Stimulated activated naive CD8-positive, alpha-beta T cell treated with anti-CD3 and anti-CD28 coated beads, Interleukin-15, Interleukin-2, amounts not matched to agents 100 ng/mL and 50 ng/mL, for 24 hours (primary cell): ENCODE measurements around the gene TIAM2.
A peak's percentile ranks its signal among the peaks of the same experiment; 100 is the strongest.

Experiments
- H3K27ac Mint-ChIP-seq: one replicate; pipeline ENCODE4 v1.8.0; 2021; ENCODE audit warnings: mild to moderate bottlenecking, mixed read lengths
- H3K27me3 Mint-ChIP-seq: one replicate; pipeline ENCODE4 v1.8.0; 2021; ENCODE audit warnings: mixed read lengths
- H3K36me3 Mint-ChIP-seq: one replicate; pipeline ENCODE4 v1.8.0; 2021; ENCODE audit warnings: low read depth, mixed read lengths
- H3K4me1 Mint-ChIP-seq: one replicate; pipeline ENCODE4 v1.8.0; 2021; ENCODE audit warnings: low read depth, mixed read lengths
- H3K4me3 Mint-ChIP-seq: one replicate; pipeline ENCODE4 v1.8.0; 2021; ENCODE audit warnings: mild to moderate bottlenecking, mixed read lengths
- H3K9me3 Mint-ChIP-seq: one replicate; pipeline ENCODE4 v1.8.0; 2021; ENCODE audit warnings: mixed read lengths

Gene TIAM2

DNA sequence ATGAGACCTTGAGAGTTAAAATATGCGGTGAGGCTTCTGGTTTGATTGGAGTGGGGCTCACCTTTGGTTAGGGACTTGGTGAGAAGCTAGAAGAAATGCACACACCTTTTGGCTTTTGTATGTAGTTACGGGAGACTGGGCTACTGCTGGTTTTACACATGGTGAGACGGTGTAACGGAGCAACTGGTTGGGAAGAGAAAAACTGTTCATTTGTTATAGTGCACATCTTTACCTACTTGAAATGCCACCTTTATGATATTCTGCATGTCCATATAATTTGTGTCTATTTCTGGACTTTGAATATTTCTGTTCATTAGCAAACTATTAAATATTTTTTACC lies 31.6 kb downstream of the TIAM2 start:
- no peak overlapping the region for H3K4me3 Mint-ChIP-seq
- H3K4me1 Mint-ChIP-seq = no peaks in the 10 kb centered on the region
- H3K27ac Mint-ChIP-seq = peak overlapping the region; percentile 5
- H3K9me3 Mint-ChIP-seq = no peaks in the 10 kb centered on the region
- no peaks in the 10 kb centered on the region for H3K36me3 Mint-ChIP-seq
- peaks cover 2% of the 10 kb centered on the region for H3K27me3 Mint-ChIP-seq

DNA sequence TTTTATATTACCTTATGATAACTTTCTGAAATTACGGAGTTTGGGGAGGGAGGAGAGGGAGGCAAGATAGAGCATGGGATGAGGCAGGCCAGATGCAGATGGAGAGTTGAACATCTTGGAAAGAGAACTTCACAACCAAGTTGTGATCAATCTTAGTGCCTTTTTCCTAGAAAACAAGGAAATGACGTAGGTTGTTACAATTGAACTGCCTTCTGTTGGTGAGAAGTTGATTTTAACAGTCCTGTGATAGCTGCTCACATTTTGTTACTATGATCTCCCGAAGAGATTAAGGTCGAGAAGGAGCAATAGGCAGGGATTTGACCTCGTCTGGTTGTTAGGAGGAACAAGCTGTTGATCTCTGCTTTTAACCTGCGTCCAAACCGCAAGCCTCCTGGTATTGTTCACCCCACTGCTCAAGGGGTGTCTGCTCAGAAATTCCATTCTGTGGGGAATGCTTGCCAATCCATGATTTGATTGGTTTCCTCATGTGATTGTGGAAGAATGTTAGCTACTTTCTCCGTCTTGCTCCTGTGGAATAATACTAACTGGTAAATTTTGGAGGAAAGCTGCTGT lies 35.1 kb downstream of the TIAM2 start:
- Mint-ChIP-seq H3K4me3 (no peak overlapping the region), H3K27ac (no peak overlapping the region), H3K36me3 (no peaks in the 10 kb centered on the region), H3K4me1 (no peaks in the 10 kb centered on the region), H3K9me3 (no peaks in the 10 kb centered on the region), H3K27me3 (peaks cover 2% of the 10 kb centered on the region)

DNA sequence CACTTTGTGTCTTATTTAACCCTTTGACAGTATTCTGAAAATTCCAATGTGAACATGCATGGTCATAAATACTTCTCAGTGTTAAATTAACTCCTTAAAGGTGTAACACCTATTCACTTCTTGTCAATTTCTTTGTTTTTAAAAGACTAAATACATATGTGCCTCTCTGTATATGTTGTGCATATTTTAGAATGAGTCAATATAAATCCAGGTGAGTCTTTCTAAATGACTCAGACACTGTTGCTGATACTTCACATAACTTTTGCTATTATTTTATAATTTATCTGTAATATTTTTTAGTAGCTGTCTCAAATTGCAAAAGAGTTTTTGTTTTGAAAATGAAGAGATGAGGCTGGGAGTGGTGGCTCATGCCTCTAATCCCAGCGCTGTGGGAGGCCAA lies 36.0 kb downstream of the TIAM2 start:
- Mint-ChIP-seq H3K4me1 (no peaks in the 10 kb centered on the region), H3K27me3 (peaks cover 7% of the 10 kb centered on the region), H3K36me3 (no peaks in the 10 kb centered on the region), H3K4me3 (no peak overlapping the region), H3K9me3 (no peaks in the 10 kb centered on the region), H3K27ac (no peak overlapping the region)

DNA sequence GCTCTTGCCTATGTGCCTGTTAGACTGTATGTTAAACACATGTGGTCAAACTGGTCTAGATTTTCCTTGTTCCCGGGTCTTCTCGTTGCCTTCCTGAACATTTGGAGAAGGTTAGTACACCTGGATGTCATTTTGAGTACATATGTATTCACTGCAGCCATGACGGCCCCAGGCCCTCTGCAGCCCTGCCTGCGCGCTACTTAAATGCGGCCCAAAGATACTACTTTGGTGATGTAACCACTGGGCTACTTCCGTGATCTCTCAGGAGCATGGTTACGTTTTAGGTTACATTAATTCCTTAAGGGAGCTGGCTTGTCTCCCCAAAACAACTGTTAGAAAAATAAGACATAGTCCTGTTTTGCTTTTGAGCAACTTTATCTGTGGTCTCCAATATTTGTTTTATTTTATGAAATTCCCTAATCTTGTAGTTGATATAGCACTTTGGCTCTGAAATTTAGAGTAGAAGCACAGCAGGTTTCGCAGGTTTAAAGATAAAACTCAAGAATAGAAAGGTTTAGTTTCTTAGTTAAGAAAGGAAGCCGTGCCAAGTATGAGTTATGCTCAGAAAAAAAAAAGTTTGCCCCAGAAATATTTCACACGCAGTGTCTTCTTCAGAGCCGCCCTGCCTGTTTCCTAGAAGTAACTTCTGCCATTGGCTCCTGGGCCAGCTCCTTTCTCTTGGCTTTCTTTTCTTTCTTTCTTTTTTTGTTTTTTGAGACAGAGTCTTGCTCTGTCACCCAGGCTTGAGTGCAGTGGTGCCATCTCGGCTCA lies 38.1 kb downstream of the TIAM2 start:
- Mint-ChIP-seq H3K27me3 (peaks cover 13% of the 10 kb centered on the region), H3K9me3 (no peaks in the 10 kb centered on the region), H3K27ac (no peak overlapping the region), H3K4me1 (no peaks in the 10 kb centered on the region), H3K36me3 (no peaks in the 10 kb centered on the region), H3K4me3 (no peak overlapping the region)

DNA sequence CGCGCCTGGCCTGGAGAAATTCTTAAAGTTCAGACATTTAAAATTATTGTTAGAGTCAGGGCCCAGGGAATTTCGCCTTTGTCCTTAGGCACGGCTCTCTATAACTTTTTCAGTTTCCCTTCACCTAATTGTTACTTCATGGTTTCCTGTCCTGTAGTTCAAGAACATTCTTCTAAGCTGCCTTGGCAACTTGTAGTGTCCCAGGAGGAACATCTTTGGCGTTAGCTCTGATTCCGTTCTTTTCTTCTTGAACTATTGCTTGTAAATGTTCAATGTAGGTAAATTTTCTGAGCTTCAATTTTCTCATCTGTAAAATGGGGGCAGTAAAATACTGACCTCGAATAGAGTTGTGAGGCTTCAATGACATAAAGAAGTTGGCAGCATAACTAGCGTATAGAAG lies 41.8 kb downstream of the TIAM2 start:
- Mint-ChIP-seq H3K4me1 (no peaks in the 10 kb centered on the region), H3K4me3 (no peak overlapping the region), H3K36me3 (no peaks in the 10 kb centered on the region), H3K9me3 (no peaks in the 10 kb centered on the region), H3K27ac (no peak overlapping the region), H3K27me3 (peaks cover 13% of the 10 kb centered on the region)

DNA sequence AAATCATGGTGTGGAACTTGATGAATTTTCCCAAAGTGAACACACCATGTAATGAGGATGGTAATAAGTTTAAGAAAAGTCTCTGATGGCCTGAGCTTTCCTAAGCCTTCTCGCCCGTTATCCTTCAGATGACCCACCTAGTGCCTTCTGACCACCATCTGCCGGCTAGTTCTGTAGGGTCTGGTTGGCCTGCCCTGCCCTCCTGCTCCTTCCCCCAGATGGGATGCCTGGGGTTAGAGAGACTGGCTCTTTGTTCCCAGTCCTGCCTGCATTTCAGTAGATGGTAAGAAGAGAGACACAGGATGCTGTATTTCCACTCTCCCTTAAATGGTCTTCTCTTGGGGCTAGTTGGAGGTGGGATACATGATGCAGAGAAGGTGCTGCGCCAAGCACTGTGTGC lies 43.0 kb downstream of the TIAM2 start:
- Mint-ChIP-seq H3K4me1 (no peaks in the 10 kb centered on the region), H3K4me3 (no peak overlapping the region), H3K27ac (no peak overlapping the region), H3K27me3 (peaks cover 17% of the 10 kb centered on the region), H3K9me3 (no peaks in the 10 kb centered on the region), H3K36me3 (no peaks in the 10 kb centered on the region)

DNA sequence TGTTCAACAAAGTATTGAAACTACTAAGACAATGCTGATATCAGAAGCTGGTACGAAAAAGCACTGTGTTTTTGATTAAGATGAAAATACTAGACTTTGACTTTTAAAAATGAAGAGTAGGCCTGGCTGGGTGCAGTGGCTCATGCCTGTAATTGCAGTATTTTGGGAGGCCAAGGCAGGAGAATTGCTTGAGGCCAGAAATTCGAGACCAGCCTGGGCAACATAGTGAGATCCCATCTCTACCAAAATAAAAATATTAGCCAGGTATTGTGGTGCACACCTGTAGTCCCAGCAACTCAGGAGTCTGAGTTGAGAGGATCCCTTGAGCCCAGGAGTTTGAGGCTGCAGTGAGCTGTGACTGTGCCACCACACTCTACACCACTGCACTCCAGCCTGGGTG lies 43.4 kb downstream of the TIAM2 start:
- H3K27me3 Mint-ChIP-seq = peaks cover 17% of the 10 kb centered on the region
- no peaks in the 10 kb centered on the region for H3K4me1 Mint-ChIP-seq
- H3K27ac Mint-ChIP-seq = no peak overlapping the region
- H3K36me3 Mint-ChIP-seq = no peaks in the 10 kb centered on the region
- H3K9me3 Mint-ChIP-seq = no peaks in the 10 kb centered on the region
- no peak overlapping the region for H3K4me3 Mint-ChIP-seq

DNA sequence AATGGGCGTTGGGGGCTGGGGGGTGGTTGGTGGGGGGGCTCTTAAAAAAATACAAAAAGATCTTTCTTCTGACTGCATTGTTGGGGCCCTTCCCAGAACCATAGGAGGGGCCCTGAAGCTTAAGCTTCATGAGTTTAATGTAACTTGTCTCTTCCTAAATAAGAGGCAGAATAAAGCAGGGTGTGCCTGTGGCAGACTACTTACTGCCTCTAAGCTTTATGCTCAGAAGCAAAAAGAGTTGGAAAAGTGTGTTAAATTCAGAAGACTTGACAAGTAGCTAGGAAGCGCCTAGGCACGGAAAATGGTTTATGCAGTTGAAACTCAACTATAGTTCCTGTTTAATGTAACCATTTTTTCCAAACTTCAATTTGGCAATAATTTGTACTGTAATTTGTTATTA lies 44.5 kb downstream of the TIAM2 start:
- Mint-ChIP-seq H3K9me3 (no peaks in the 10 kb centered on the region), H3K27me3 (peaks cover 25% of the 10 kb centered on the region), H3K4me1 (no peaks in the 10 kb centered on the region), H3K36me3 (no peaks in the 10 kb centered on the region), H3K27ac (no peak overlapping the region), H3K4me3 (no peak overlapping the region)

DNA sequence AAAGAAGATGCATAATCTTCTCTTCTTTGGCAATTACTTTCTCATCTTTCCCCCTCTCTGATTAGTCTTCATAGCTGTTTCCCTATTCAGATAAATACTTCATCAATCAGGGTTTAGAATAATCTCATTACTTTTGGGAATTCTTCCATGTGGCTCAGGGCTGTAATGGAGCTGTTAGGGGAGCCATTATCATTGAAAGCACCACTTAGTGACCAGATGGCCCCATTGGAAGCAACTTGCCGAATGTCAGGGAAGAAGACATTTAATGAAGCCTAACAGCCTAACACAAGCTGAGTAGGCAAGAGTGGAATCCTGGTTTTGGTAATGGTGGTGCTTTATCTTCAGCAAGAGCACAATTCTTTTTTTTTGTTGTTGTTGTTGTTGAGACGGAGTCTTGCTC lies 45.0 kb downstream of the TIAM2 start:
- no peaks in the 10 kb centered on the region for H3K4me1 Mint-ChIP-seq
- H3K36me3 Mint-ChIP-seq = no peaks in the 10 kb centered on the region
- H3K27ac Mint-ChIP-seq = no peak overlapping the region
- no peak overlapping the region for H3K4me3 Mint-ChIP-seq
- H3K9me3 Mint-ChIP-seq = no peaks in the 10 kb centered on the region
- H3K27me3 Mint-ChIP-seq = peaks cover 25% of the 10 kb centered on the region

DNA sequence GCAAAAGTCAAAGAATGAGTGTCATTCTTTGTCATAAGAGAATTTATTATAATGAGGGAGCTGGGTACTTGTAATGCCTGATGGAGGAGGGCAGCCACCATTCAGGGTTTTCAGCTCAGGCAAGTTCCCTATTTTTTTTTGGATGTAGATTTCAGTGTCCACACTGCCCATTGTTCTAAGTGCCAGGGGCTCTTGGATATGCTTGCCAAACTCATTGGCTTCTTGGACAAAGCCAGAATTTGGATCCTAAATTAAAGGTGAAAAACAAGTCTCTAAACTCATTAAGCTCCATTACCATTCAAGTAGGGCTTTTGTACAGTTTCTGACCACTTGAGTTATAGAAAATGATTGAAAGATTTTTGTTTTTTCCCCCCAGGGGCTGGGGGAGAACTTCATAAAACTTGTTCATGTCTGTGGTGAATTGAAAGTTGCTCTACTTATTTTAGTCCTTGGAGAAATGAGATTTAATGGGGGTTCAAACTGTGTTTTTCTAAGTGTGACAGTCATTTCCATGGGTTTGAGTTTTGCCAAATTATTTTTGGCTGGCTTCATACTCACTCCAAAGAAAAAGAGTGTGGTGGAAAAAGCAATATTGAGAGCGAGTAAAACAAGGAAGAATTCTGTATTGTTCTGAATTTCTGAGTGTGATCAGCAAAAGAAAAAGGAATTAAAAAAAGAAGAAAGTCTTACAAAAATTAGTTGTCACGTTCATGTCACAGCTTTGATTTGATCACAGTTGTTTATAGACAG lies 46.0 kb downstream of the TIAM2 start:
- H3K9me3 Mint-ChIP-seq = no peaks in the 10 kb centered on the region
- no peak overlapping the region for H3K27ac Mint-ChIP-seq

DNA sequence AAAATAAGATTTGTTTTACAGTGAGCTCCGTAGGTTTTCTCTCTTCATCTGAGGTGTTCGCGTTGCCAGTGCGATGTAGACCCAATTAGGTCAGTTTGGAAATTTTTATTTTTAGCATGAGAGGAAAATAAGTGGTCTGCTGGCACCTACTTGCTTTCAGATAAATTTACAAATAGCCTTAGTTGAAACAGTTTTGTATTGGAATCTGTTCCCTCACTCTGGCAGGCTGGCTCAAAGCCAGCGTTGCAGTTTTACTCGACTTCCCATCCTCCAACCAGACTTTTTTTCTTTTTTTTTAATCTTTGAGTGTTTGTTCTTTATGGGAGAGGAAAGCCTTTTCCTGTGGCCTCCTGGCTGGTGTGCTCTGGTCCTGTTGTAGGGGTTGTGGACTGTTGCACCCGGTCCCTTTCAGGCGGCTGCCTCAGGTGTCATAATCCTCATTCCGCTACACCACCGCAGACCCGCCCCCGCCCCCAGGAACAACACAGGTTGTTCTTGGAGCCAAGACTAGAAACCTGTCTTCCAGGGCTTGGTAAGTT lies 46.7 kb downstream of the TIAM2 start:
- H3K36me3 Mint-ChIP-seq = no peaks in the 10 kb centered on the region
- H3K4me3 Mint-ChIP-seq = no peak overlapping the region
- no peaks in the 10 kb centered on the region for H3K4me1 Mint-ChIP-seq
- no peak overlapping the region for H3K27ac Mint-ChIP-seq
- peaks cover 21% of the 10 kb centered on the region for H3K27me3 Mint-ChIP-seq
- H3K9me3 Mint-ChIP-seq = no peaks in the 10 kb centered on the region

More for the DNA sequence above, 46.0 kb downstream of the TIAM2 start:
- Mint-ChIP-seq H3K4me3 (no peak overlapping the region), H3K36me3 (no peaks in the 10 kb centered on the region), H3K4me1 (no peaks in the 10 kb centered on the region), H3K27me3 (peaks cover 18% of the 10 kb centered on the region)

DNA sequence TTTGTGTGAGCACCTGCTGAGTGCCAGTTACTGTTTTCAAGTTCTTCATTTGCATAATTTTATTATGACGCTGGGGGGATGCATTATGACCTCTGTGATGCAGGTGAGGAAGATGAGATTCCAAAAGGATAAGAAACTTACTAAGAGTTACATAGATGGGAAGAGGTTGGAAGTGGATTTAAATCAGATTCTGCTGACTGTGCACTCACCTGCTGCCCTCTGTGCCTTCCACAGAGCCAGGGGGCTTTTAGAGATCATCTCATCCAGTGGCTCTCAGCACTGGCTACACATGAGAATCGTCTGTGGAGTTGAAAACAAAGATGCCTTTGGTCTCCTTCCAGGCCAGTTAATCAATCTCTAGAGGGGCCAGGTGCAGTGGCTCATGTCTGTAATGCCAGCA lies 47.9 kb downstream of the TIAM2 start:
- Mint-ChIP-seq H3K4me3 (no peak overlapping the region), H3K36me3 (no peaks in the 10 kb centered on the region), H3K9me3 (no peaks in the 10 kb centered on the region), H3K27me3 (peaks cover 16% of the 10 kb centered on the region), H3K4me1 (no peaks in the 10 kb centered on the region), H3K27ac (no peak overlapping the region)

DNA sequence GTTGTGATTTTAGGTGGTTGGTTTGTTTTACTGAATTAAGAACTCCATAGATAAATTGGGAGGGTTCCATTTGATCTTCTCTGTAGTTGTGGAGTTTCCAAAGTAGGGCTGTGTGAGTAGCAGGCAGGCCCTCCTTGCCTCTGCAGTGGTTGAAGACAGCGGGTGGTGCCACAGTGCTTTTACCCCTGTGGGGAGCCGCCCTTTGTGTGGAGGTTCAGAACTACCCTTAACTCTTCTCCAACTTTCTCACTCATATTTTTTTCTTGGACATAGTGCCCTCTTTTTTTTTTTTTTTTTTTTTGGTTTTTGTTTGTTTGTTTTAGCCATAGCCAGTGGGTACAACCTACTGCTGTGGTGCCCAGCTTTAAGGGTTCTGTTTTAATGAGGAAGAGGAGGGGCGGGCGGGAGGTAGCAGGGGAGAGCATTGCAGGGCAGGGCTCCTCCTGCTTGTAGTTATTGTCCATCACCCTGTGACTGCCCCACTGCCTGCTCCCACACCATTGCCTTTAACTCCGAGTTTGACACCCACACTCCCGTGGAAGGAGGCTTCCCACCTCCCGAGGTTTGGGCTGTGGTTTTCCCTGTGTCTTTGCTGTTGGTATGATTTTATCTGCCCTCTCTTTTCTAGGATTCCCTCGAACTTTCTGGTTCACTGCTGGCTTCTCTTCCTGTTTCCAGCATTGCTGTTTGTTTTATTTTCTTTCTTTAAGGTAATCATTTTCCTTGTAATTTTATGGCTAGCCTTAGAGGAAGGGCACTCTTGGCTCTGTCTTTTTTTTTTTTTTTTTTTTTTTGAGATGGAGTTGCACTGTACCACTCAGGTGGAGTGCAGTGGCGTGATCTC lies 50.7 kb downstream of the TIAM2 start:
- Mint-ChIP-seq H3K27me3 (peaks cover 21% of the 10 kb centered on the region), H3K36me3 (no peaks in the 10 kb centered on the region), H3K4me3 (no peak overlapping the region), H3K27ac (no peak overlapping the region), H3K4me1 (peaks cover 15% of the 10 kb centered on the region), H3K9me3 (no peaks in the 10 kb centered on the region)

DNA sequence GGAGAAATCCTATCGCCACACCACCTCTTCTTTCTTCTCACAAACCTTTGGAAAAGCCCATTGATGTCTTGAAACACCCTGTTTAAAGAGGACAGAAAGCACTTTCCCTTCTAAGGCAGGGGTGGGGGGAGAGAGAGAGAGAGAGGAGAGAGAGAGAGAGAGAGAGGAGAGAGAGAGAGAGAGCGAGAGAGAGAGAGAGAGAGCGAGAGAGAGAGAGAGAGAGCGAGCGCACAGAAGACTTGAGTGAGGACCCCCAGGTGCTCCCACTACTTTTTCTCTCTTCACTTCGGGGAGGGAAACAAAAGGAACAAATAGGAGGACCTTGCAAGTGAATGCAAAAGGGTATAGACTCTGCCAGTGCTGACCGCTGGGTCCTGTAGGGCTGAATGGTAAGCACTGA lies 52.4 kb downstream of the TIAM2 start:
- Mint-ChIP-seq H3K27ac (no peak overlapping the region), H3K27me3 (peaks cover 21% of the 10 kb centered on the region), H3K36me3 (no peaks in the 10 kb centered on the region), H3K4me1 (peaks cover 26% of the 10 kb centered on the region), H3K9me3 (no peaks in the 10 kb centered on the region), H3K4me3 (no peak overlapping the region)

DNA sequence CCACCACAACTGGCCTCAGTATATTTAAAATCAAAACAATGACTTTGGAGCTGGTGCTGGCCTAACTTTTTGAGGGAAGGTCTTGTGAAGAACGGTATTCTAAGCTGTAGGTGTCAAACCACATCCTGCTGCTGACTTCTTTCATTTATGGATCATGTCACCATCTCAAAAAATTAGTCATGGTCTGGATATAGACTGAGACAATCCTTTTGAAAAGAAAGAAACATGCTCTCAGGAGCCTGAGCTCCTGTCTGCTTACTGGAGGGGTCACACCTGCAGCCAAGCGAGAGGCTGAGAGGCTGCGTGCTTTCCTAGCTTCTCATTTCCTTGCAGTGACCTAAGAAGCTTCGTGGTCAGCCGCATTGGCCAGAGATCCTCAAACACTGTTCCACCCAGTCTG lies 55.2 kb downstream of the TIAM2 start:
- Mint-ChIP-seq H3K36me3 (no peaks in the 10 kb centered on the region), H3K27ac (peak overlapping the region; percentile 88), H3K4me3 (peak overlapping the region; percentile 54)

More for the DNA sequence above, 55.2 kb downstream of the TIAM2 start:
- peaks cover 9% of the 10 kb centered on the region for H3K27me3 Mint-ChIP-seq
- H3K4me1 Mint-ChIP-seq = peaks cover 26% of the 10 kb centered on the region
- H3K9me3 Mint-ChIP-seq = no peaks in the 10 kb centered on the region
